CD4-positive, CD25-positive, alpha-beta regulatory T cell (primary cell): Measurements from ENCODE around the gene HFM1. TPM values are rescaled to one million over a fixed set of nuclear protein-coding genes. Genes with fewer than 3 reads are reported as not detected.

Experiments used
- ATAC-seq, 2 donors: fragments of 150-1000 bp; cut with Tn5 transposase; one replicate each; pipeline ENCODE4 v1.10.0; 2021; ENCODE audit warnings: low read depth in 2 of 2, moderate number of reproducible peaks in 2 of 2, moderate library complexity in 1 of 2
- DNase-seq, 3 donors: peaks; one replicate each; pipeline versions ENCODE4 v3.0.0 to v3.0.0-alpha.2; 2012 to 2022; ENCODE audit warnings: mixed read lengths in 1 of 3
- H3K27ac ChIP-seq: one replicate; pipeline ENCODE4 v1.7.0; 2013; ENCODE audit warnings: mild to moderate bottlenecking, low read length; ENCODE audit not compliant: insufficient read depth, poor library complexity, severe bottlenecking
- H3K27me3 ChIP-seq: one replicate; pipeline ENCODE4 v1.7.0; 2013; ENCODE audit warnings: low read length; ENCODE audit not compliant: control insufficient read depth, insufficient read depth
- H3K36me3 ChIP-seq: one replicate; pipeline ENCODE4 v1.7.0; 2013; ENCODE audit warnings: mild to moderate bottlenecking, low read length, moderate library complexity; ENCODE audit not compliant: control insufficient read depth, insufficient read depth
- H3K4me1 ChIP-seq: 2 replicates; pipeline ENCODE4 v1.7.0; 2013; ENCODE audit warnings: mild to moderate bottlenecking, low read length; ENCODE audit not compliant: insufficient read depth, control insufficient read depth, poor library complexity, severe bottlenecking
- H3K4me3 ChIP-seq: one replicate; pipeline ENCODE4 v1.7.0; 2013; ENCODE audit warnings: low read depth, mild to moderate bottlenecking, low read length, moderate library complexity
- H3K9me3 ChIP-seq, 2 experiments: 1 replicate in 1 of 2; 2 replicates in 1 of 2; pipeline ENCODE4 v1.7.0; 2013; ENCODE audit warnings: low read length in 2 of 2, mild to moderate bottlenecking in 1 of 2, moderate library complexity in 1 of 2; ENCODE audit not compliant: control insufficient read depth in 2 of 2
- H3K27ac Mint-ChIP-seq, 3 donors: one replicate each; pipeline ENCODE4 v1.8.0; 2020 to 2022; ENCODE audit warnings: mild to moderate bottlenecking in 3 of 3, mixed read lengths in 3 of 3, moderate library complexity in 2 of 3
- H3K27me3 Mint-ChIP-seq: one replicate; pipeline ENCODE4 v1.8.0; 2022; ENCODE audit warnings: mild to moderate bottlenecking, mixed read lengths
- H3K36me3 Mint-ChIP-seq: one replicate; pipeline ENCODE4 v1.8.0; 2020; ENCODE audit warnings: mixed read lengths
- H3K4me1 Mint-ChIP-seq, 4 donors: one replicate each; pipeline ENCODE4 v1.8.0; 2020 to 2022; ENCODE audit warnings: mixed read lengths in 4 of 4, mild to moderate bottlenecking in 1 of 4
- H3K4me3 Mint-ChIP-seq, 4 donors: one replicate each; pipeline ENCODE4 v1.8.0; 2020 to 2022; ENCODE audit warnings: mild to moderate bottlenecking in 4 of 4, mixed read lengths in 4 of 4, moderate library complexity in 3 of 4
- H3K9me3 Mint-ChIP-seq, 7 donors: one replicate each; pipeline ENCODE4 v1.8.0; 2020 to 2022; ENCODE audit warnings: mixed read lengths in 7 of 7, mild to moderate bottlenecking in 3 of 7, moderate library complexity in 2 of 7
- polyA plus RNA-seq, 4 donors: library from polyadenylated mRNA; unstranded; fragments of 300-500 nt; fragmentation: Illumina TruSeq; gene quantifications; one replicate each; pipeline ENCODE4 v1.2.3, GENCODE V29; 2021
- total RNA-seq: library from RNA; stranded (reverse); gene quantifications from one replicate; pipeline ENCODE4 v1.2.3, GENCODE V29; 2022

The HFM1 gene
- total and polyA plus RNA-seq, 5 donors from 2014 or later = not detected

DNA sequence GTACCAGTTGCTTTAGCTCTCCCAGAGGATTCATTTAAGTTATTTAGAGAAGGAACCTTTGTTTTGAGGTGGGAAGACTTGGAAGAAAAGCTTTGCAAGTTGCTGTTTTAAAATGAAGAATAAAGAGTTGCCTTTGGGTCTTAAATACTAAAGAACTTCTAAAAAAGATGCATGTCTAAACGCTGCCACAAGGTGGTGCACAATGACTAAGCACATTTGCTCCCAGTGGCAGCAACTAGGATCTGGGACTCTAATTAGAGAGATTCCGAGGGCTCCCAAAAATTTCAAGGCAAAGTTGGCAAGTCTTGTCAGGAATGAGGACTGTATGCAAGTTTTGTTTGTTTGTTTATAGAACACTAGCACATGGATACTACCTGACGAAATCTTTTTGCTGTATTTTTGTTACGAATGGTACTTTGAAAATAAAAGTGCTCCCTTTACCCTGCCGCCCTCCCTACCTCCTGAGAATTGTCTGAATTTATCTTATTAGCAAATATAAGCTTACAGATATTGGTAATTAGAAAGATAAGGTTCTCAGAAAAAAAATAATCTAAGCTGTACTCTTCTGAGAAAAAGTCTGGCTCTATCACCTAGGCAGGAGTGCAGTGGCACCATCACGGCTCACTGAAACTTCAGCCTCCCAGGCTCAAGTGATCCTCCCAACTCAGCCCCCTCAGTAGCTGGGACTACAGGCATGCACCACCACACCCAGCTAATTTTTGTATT, 121.8 kb downstream of the HFM1 start:
- H3K36me3 ChIP-seq = no peaks in the 10 kb centered on the region
- ATAC-seq (no peak), DNase-seq (peak; percentile 9 to 67 (median 31))
- no peak overlapping the region for H3K27ac ChIP-seq
- Mint-ChIP-seq H3K27ac (no peak overlapping the region), H3K36me3 (no peaks in the 10 kb centered on the region), H3K9me3 (peaks cover 0 to 2% (median 0%) of the 10 kb centered on the region in 7 donors), H3K27me3 (no peaks in the 10 kb centered on the region), H3K4me1 (no peaks in the 10 kb centered on the region), H3K4me3 (no peak overlapping the region)
- no peaks in the 10 kb centered on the region for H3K4me1 ChIP-seq
- H3K4me3 ChIP-seq = no peak overlapping the region
- no peaks in the 10 kb centered on the region for H3K9me3 ChIP-seq
- no peaks in the 10 kb centered on the region for H3K27me3 ChIP-seq

DNA sequence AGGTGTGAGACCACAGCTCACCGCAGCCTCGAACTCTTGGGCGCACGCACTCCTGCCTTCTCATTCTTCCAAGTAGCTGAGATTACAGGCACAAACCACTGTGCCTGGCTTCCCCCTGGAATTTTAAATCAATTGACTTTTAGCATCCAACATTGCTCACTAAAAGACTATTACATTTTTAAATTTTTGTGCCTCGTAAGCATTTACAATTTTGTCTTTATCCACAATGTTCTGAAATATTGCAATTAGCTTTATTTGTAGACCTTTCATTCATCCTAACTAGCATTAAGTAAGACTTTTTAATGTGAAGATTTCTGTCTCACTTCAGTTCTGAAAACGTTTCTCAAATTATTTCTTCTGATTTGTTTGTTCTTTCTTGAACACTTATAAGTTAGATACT, 122.9 kb downstream of the HFM1 start:
- H3K27ac ChIP-seq = no peak overlapping the region
- H3K36me3 ChIP-seq = no peaks in the 10 kb centered on the region
- no peak overlapping the region for H3K27ac Mint-ChIP-seq
- no peaks in the 10 kb centered on the region for H3K4me1 Mint-ChIP-seq
- H3K27me3 Mint-ChIP-seq = no peaks in the 10 kb centered on the region
- no peak for ATAC-seq
- H3K9me3 ChIP-seq = no peaks in the 10 kb centered on the region
- H3K36me3 Mint-ChIP-seq = no peaks in the 10 kb centered on the region
- H3K4me3 ChIP-seq = no peak overlapping the region
- H3K27me3 ChIP-seq = no peaks in the 10 kb centered on the region
- H3K9me3 Mint-ChIP-seq = peaks cover 0 to 2% (median 0%) of the 10 kb centered on the region in 7 donors
- no peaks in the 10 kb centered on the region for H3K4me1 ChIP-seq
- no peak for DNase-seq
- no peak overlapping the region for H3K4me3 Mint-ChIP-seq

DNA sequence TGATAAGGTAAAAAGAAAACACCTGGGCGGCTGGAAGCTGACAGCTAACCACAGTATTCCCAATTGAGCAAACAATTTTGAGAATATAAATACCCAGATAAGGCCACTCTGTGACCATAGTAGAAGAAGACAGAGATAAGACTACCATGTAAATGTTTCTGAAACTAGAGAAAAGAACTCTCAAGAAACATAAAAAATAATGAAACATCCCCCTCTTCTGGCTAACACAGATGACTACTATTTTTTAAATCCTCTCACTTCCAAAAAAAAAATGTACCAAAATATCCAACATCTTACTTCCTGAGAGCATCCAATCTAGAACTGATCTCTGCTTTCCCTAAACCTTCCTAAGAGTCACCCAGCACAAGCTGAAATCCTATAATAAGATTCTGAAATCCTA, 125.9 kb downstream of the HFM1 start:
- Histone ChIP-seq H3K27ac (no peak overlapping the region), H3K36me3 (no peaks in the 10 kb centered on the region), H3K9me3 (no peaks in the 10 kb centered on the region), H3K4me1 (no peaks in the 10 kb centered on the region), H3K4me3 (no peak overlapping the region), H3K27me3 (no peaks in the 10 kb centered on the region)
- H3K4me3 Mint-ChIP-seq = no peak overlapping the region
- H3K27ac Mint-ChIP-seq = no peak overlapping the region
- DNase-seq (no peak), ATAC-seq (no peak)
- H3K9me3 Mint-ChIP-seq = peaks cover 0 to 2% (median 0%) of the 10 kb centered on the region in 7 donors
- H3K4me1 Mint-ChIP-seq = no peaks in the 10 kb centered on the region
- H3K27me3 Mint-ChIP-seq = no peaks in the 10 kb centered on the region
- H3K36me3 Mint-ChIP-seq = no peaks in the 10 kb centered on the region

DNA sequence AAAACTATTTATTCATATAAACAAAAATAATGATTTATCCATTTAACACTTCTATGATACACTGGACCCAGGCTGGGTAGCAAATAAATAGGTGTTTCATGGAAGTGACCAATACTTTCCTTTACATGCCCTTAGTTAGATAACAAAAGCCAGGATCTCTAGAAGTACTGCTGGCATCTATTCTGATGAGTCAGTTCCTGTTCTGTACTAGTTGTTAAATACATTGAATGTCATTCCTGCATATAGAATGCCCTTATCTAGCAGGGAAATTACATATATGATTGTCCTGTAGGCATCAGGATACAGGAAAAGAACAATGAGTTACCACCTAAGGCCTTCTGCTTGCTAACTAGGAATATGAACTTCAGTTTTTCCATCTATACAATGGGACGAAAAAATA, 130.8 kb downstream of the HFM1 start:
- Mint-ChIP-seq H3K36me3 (no peaks in the 10 kb centered on the region), H3K4me1 (no peaks in the 10 kb centered on the region), H3K4me3 (no peak overlapping the region), H3K9me3 (no peaks in the 10 kb centered on the region), H3K27me3 (no peaks in the 10 kb centered on the region), H3K27ac (no peak overlapping the region)
- no peak overlapping the region for H3K27ac ChIP-seq
- no peaks in the 10 kb centered on the region for H3K4me1 ChIP-seq
- ATAC-seq = no peak
- H3K36me3 ChIP-seq = no peaks in the 10 kb centered on the region
- no peak overlapping the region for H3K4me3 ChIP-seq
- no peak for DNase-seq
- H3K9me3 ChIP-seq = no peaks in the 10 kb centered on the region
- H3K27me3 ChIP-seq = peaks cover 9% of the 10 kb centered on the region

DNA sequence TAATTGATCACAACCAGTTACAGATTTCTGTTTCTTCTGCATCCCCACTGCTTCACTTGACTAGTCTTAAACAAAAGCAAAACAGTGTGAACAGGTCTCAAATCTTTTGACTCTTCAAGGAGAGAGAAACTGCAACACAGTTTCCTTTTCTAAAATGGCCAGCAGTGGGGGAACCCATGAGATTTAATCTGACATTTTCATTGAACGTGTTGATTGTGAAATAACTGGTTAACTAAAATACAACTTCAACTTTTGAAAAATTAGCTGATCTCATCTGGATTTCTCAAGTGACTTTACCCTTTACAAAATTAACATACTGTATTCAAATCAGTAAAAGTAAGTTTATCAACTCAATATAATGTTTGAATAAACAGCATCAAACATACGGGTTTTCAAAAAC, 143.0 kb downstream of the HFM1 start:
- peaks cover 3% of the 10 kb centered on the region for H3K27me3 ChIP-seq
- H3K36me3 ChIP-seq = no peaks in the 10 kb centered on the region
- H3K4me3 Mint-ChIP-seq = no peak overlapping the region
- no peaks in the 10 kb centered on the region for H3K4me1 Mint-ChIP-seq
- no peak overlapping the region for H3K27ac Mint-ChIP-seq
- H3K4me1 ChIP-seq = no peaks in the 10 kb centered on the region
- H3K9me3 Mint-ChIP-seq = peaks cover 0 to 1% (median 0%) of the 10 kb centered on the region in 7 donors
- no peak for ATAC-seq
- no peaks in the 10 kb centered on the region for H3K9me3 ChIP-seq
- no peak overlapping the region for H3K27ac ChIP-seq
- H3K4me3 ChIP-seq = no peak overlapping the region
- peaks cover 11% of the 10 kb centered on the region for H3K27me3 Mint-ChIP-seq
- H3K36me3 Mint-ChIP-seq = no peaks in the 10 kb centered on the region
- no peak for DNase-seq

DNA sequence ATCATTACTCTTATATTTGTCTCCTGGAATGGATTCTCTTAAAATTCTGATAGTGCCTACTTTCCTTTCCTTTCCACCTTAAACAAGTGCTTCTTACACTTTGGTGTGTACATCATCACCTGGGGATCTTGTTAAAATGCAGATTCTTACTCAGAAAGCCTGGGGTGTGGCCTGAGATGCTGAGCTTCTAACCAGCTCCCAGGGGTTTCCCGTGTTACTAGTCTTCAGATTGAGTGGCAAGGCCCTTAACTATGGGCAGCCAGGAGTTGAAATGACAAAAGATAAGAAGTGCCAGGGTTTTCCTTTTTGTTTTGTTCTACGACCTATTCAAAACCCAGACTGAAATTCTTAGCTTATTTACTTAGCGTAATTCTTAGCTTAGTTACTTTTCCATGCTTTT, 159.2 kb downstream of the HFM1 start:
- peaks cover 10% of the 10 kb centered on the region for H3K27me3 Mint-ChIP-seq
- ATAC-seq (no peak), DNase-seq (no peak)

DNA sequence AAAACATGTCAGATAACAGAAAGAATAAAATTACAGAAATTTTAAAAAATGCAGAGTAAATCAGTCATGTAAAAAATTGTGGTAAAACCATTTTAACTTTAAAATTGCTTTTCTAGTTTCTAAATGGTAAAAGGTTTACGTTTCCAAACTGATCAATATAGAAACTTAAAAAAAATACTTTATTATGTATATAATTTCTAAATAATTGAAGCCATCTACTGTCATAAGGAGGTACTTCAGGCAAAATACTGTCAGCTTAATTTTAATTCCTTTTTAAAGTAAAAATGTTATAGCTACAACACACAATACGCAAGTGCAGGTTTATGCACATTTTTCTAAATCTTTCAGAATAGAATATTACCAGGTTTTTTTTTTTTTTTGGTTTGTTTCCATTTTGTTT, 159.9 kb downstream of the HFM1 start:
- no peaks in the 10 kb centered on the region for H3K27me3 ChIP-seq
- ATAC-seq = no peak
- H3K36me3 Mint-ChIP-seq = no peaks in the 10 kb centered on the region
- no peaks in the 10 kb centered on the region for H3K9me3 ChIP-seq
- H3K9me3 Mint-ChIP-seq = peaks cover 0 to 2% (median 0%) of the 10 kb centered on the region in 7 donors
- H3K36me3 ChIP-seq = no peaks in the 10 kb centered on the region
- DNase-seq = no peak
- no peaks in the 10 kb centered on the region for H3K4me1 Mint-ChIP-seq
- no peak overlapping the region for H3K4me3 Mint-ChIP-seq
- H3K27me3 Mint-ChIP-seq = peaks cover 10% of the 10 kb centered on the region
- no peak overlapping the region for H3K27ac ChIP-seq
- H3K4me3 ChIP-seq = no peak overlapping the region
- no peak overlapping the region for H3K27ac Mint-ChIP-seq
- no peaks in the 10 kb centered on the region for H3K4me1 ChIP-seq

More for the DNA sequence above, 159.2 kb downstream of the HFM1 start:
- Mint-ChIP-seq H3K9me3 (peaks cover 0 to 2% (median 0%) of the 10 kb centered on the region in 7 donors), H3K27ac (no peak overlapping the region), H3K4me1 (no peaks in the 10 kb centered on the region), H3K36me3 (no peaks in the 10 kb centered on the region), H3K4me3 (no peak overlapping the region)
- Histone ChIP-seq H3K36me3 (no peaks in the 10 kb centered on the region), H3K4me1 (no peaks in the 10 kb centered on the region), H3K27ac (no peak overlapping the region), H3K27me3 (no peaks in the 10 kb centered on the region), H3K9me3 (no peaks in the 10 kb centered on the region), H3K4me3 (no peak overlapping the region)

DNA sequence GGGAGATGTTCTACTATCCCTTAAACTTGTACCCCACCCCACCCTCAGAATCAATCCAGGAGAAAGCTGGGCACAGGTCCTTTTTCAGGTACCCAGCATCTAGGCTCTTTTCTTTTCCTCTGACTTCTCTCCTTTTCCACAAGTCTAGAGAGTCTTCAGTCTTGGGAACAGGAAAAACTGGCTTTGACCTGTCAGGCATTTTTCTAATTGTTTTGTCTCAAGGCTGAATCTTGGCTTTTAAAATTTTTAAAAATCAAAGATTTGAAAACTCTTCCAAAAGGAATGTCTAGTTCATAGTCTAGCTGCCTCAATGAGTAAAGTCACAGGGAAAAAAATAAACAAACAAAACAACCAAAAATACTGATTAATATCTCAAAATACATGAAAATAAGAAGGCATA, 161.5 kb downstream of the HFM1 start:
- H3K4me3 Mint-ChIP-seq = no peak overlapping the region
- no peaks in the 10 kb centered on the region for H3K27me3 ChIP-seq
- H3K36me3 ChIP-seq = no peaks in the 10 kb centered on the region
- H3K27me3 Mint-ChIP-seq = peaks cover 10% of the 10 kb centered on the region
- peaks cover 0 to 2% (median 0%) of the 10 kb centered on the region in 7 donors for H3K9me3 Mint-ChIP-seq
- no peaks in the 10 kb centered on the region for H3K4me1 Mint-ChIP-seq
- H3K36me3 Mint-ChIP-seq = no peaks in the 10 kb centered on the region
- H3K9me3 ChIP-seq = no peaks in the 10 kb centered on the region
- DNase-seq (no peak), ATAC-seq (no peak)
- no peak overlapping the region for H3K27ac ChIP-seq
- no peaks in the 10 kb centered on the region for H3K4me1 ChIP-seq
- H3K27ac Mint-ChIP-seq = no peak overlapping the region
- H3K4me3 ChIP-seq = no peak overlapping the region
